GM18873 (cell line): Measurements from ENCODE around the gene ERG.

ENCODE experiments used
- ATAC-seq: cut with Tn5 transposase; IDR thresholded peaks from one replicate; pipeline ENCODE4 v1.9.1; 2021; ENCODE audit warnings: mild to moderate bottlenecking, moderate library complexity, moderate number of reproducible peaks; ENCODE audit not compliant: unreplicated experiment, low FRiP score

Gene ERG

DNA sequence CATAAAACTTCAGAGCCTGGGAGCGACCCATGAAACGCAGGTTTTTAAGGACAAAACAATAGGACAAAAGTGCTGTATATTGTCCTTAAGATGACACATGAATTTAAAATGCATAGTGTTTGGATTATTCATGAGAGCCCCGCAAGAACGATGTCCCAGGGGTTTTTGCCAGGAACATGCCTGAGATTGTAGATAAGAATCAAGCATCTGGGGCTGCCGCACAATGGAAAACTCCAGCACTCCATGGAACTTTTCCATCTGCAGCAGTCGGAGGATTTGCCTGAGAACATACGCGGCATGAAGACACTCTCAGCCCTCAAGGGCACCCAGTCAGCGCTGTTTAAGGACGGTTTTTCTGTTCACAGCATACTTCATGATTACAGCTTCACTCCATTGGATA is 5.3 kb upstream of the ERG start:
- ATAC-seq = no peak

DNA sequence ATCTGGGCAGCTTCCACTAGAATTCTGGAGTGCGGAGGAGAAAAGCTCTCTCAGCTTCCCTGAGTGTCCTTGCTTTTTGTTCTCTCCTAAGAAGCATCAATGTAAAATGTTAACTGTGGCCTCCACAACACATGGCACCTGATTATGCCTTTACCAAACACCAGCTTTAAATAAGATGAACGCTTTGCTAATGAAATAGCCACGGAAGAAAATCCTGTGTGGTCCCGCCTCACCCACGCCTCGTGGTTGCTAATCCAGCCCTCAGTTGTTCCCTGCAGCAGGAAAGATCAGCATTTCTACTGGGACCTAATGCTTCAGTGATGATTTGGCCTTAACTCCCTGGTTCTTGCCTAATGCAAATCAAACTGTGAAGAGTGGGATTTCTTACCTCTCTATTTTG is 1.8 kb upstream of the ERG start:
- ATAC-seq = no peak

DNA sequence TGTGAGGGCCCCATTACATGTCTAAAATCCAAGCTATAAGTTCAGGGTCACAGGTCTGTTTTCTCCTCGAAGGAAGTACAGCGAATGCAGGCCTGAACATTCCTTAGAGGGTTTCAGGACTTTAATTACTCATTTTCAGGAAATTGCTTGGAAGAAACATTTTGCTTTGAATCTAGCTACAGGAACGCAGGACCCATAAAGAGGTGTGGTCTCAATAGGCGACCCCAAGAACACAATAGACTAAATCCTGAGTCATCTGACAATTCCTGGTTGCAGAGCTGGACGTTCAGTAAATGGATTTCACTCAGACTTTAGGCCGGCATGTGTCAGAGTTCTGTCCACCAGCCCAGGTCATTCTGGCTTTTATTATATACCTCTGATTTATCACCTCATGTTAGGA is 1.0 kb upstream of the ERG start:
- ATAC-seq = no peak

DNA sequence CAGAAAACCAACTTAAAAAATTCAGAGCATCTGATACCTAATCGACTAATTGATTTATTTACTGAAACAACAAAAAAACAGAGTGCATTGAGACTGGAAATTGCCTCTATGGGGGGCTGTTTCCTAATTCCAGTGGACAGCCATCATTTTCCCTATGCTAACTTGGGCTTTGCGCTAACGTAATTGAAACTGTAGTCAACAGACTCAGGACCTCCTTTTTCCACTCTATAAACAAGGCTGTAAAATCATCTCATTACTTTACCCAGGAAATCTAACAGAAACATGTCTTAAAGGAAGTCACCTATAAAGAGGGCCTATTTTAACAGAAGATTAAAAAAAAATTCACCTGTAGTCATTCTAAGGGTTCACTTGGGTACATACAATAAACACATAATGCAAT is 2.1 kb downstream of the ERG start:
- no peak for ATAC-seq

DNA sequence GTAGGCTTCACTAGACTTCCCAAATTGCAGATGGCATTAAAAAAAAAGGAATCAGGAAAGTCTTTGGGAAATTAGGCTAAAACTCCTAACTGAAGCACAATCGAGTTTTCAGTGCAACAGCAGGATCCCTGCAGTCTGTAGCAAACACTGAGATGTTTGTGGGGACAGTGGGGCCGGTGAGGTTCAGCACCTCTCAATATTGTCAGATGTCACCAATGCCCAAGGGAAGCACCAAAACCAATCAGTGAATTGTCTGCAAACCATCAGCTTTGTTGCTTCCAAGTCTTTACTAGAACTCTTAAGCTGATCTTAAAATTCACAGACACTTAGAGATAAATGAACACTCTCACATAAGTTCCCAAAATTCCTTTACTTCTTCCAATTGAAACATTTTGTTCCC is 2.6 kb downstream of the ERG start:
- ATAC-seq = no peak

DNA sequence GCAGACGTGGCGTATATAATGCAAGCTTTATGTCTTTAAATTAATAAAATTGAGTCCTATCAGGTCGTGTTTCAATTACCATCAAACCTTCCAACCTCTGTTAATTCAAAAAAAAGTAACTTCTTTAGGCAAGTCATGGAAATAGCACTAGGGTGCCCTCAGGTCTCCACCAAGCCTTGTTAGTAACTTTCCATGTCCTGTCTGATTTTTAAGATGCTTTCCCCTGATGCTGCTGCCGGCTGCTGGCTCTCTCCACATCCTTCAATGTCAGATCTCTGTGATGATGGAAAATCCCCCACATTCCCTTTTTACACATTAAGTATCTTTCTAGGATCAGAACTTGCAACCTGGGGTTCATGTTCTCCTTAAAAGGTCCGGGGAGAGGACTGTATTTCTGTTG is 3.0 kb downstream of the ERG start:
- ATAC-seq = no peak

DNA sequence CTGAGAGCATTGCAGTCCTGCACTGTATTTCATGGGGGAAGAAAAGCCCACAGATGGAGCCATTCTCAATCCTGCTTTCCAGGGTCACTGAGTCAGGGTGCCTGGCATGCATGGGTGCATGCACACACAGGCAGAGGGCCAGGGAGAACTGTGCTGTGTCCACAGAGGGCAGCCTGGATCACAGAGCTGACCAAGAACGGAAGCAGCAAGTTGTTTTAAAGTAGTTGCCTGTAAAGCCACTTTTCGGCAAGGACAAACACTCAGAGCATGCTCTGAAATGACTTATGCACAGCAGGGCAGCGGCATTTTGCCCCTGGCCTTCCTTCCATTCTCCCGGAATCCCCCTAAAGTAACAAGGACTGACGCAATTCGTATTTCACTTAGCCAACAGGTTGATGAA is 3.6 kb downstream of the ERG start:
- ATAC-seq = no peak

DNA sequence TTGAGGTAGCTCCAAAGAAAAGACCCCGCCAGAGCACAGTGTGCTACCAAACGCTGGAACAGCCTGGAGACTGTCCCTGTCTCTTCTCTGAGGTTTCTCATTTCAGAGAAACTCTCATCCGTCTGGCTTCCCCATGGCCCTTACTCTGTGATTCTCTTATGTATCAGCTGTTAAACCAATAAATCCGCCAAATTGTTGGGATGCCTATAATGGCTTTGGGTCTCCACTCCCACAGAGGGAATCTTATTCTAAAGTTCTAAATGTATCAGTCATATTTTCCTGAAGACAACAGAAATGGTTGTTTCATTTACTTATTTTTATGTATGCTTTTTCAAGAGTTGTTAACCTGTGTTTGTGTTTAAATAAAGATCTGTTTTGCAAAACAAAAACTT is 4.0 kb downstream of the ERG start:
- no peak for ATAC-seq

DNA sequence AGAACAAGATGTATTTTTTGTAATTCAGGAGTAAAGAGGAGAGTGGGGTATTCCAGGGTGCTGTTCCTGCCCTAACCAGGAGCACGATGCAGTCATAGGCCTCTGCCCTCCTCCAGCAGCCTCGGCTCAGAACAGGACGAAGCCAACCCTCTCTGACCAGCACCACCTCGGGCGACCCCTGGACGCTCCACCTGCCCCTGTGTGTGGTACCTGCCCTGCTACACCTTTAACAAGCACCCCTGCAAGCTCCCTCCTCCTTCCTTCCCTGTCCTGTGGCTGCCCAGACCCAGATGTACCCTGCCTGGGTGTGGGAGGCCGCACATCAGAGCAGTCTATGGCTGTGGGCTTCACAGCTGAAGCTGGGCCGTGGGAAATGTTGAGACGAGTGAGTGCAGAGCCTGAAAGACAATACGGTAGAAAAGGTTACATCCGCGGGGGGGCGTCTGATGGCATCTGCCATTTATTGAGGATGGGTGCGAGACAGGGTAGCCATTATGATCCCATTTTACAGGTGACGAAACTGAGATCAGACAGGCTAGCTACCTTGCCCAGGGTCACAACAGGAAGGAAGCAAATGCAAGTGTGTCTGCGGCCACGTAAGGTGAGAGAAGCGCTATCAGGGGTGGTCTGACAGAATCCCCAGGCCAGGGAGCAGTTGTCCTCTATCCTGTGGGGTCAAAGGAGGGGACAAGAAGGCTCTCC is 4.6 kb downstream of the ERG start:
- ATAC-seq = no peak

DNA sequence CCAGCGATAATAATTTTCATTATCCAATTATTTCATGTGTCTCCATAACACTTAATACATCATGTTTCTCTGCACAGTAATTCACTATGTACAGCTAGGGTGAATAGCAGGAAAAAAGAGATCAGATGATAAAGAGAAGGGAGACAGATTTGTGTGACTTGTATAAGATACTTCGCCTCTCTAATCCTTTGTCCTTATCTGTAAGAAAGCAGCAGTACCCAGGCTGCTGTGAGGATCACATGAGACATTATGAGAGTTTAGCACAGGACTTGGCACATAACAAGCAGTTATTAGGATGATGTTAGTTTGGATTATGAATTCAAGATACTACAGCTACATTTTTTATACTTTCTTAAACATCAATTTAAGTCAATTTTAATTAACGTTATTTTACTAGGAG is 6.3 kb downstream of the ERG start:
- ATAC-seq = no peak

DNA sequence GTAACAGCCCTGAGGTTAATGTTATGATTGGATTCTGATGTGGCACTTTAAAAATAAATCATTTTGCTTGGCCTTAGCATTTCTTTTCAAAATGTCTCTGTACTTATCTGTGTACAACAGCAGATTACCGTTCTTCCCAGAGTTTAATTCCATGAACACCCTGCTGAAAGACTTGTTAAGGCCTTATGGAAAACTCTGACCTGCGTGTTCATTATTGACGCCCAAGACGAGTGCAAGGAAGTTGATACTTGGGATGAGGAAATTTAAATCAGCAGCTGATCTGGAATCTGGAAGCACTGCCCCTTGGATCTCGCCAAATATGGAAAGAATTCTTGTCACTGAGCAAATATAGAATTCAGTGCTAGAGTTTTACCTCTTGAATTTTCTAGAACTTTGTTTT is 6.7 kb downstream of the ERG start:
- ATAC-seq = no peak

DNA sequence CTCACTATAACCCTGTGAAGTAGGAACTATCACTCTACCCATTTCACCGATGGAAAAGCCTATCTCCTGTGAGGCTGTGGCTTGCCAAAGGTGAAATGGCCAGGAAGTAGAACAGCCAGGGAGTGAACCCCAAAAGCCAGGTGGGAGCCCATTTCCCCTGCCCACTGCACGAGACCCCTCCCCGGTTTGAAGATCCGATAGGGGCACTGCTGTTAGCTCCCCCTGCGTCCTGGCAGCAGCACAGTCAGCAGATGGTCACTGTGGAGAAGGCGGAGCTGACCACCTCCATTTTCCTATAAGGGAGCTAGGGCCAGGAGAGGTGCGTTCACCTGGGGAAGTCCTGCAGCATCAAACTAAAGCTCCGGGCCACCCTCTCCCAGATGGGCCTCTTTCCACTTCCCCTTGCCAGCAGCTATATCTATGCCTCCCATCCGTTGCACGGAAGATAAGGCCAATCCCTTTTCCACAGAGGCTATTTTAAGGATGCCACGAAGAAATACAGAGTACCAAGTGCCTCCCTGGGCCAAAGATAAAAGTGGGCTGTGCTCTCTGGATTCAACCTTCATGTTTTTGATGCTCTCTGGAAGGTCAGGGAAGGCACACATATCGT is 7.8 kb downstream of the ERG start:
- no peak for ATAC-seq

DNA sequence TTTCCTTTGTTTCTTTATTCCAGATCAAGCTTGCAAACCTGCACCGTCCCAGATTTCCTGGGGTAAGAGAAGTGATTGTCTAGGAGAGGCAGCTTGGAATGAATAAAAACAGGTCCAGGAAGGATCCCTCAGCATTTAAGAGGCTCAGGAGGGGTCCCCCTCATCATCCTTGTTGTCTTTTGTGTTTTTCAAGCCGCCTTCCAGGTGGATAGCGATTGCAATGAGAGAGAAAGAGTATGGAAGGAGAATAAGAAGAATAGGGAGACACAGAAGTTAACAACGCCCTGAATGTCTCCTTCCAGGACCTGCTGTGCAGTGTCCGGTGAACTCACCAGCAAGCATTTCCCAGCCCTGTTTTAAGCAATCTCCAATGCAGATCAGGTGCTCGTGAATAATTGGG is 8.5 kb downstream of the ERG start:
- no peak for ATAC-seq

DNA sequence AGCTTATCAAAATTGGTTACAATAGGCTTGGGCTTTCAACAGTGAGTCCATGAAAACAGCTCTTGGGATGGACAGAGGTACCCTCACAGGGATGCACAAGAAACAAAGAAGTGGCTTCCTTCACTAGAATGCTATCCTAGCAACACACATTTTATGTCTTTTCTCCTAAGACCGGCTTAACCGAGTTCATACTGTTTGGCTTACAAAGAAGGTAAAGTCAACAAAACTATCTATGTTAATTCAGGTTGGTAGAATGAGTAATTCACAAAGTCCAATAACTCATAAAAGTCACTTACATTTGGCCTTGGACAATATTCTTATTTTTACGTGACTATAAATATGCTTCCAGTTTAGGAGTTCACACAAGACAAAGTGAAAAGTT is 9.0 kb downstream of the ERG start:
- no peak for ATAC-seq

DNA sequence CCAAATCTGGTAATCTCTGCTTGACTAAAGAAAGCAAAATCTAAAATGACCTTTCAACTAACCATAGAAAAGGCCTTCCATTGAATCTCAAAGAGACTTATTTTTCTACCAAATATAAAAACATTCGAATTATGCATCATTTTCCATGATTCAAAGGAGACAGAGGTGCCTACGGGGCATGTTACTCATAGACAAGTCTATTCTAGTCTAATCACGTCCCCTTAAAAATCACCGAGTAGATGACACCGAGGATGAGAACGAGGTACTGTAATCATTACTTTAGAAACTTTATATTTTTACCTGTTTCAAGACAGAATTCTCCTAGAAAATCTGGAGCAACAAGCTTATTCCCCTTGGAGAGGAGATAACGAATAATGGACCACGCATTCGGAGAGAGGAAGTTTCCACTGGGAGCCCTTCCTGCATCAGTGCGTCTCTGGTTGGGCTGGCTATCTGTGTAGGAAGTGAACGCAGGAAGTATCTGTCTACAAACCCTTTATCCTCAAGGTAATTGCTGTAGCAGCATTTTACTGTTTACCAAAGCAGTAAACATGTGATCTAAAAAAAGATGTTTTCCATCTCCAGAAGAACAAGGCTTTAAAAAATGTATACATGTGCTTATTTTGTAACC is 9.5 kb downstream of the ERG start:
- ATAC-seq = no peak

DNA sequence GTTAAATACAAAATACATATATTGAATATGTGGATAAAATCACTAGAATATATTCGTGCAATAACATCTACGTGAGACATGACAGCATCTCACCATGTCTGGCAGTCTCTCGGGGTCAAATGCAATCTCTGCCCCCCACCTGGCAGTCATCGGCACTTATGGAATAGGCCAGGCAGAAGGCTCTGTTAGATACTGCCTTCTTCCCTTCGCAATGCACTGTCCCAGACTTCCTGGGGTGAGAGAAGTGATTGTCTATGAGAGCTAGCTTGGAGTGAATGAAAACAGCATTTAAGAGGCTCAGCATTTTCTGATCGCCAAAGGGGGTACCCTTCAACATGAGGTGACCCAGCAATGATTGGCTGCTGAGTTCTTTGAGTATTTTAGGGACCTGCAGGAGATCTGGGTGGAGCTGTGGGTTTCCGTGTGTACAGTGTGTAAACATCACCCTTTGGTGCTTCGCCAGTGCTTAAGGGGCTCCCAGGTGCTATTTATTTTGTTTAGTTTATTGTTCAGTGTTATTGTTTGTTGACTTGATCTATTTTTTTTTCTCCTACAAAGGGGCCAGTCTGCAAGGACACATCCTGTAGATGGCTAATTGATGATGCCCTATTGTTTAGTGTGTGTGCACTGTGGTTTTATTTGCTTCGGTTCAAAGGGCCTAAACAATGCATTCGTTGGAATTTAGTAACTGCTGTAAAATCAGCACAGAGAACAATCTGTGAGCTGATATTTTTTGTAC is 10.2 kb downstream of the ERG start:
- ATAC-seq = no peak

DNA sequence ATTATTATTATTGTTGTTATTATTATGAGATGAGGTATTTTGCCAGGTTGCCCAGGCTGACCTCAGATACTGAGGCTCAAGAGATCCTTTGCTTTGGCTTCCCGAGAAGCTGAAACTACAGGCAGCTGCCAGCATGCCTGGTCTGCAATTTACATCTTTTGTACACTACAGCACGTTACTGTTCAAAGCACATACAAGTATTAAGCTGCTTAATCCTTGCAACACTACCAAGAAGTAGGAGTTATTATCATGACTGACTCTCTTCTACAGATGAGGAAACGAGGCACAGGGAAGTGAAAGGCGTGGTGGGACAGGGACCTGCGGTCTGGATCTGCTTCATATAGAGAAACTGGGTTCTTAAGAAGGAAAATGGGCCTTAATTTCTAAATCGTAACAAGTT is 11.6 kb downstream of the ERG start:
- no peak for ATAC-seq

DNA sequence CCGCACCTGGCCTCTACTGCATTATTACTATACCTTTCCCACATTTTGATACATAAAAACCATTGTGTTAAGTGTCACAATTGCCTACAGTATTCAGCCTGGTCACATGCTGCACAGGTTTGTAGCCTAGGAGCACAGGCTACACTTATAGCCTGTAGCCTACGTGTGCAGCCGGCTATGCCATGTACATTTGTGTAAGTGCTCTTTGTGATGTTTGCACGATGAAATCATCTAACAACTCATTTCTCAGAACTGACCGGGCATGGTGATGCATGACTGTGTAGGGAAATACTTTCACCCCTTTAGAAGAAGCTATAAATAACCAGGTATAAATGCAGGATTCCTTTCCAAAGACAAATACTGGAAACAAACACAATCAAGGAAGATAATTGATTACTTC is 12.1 kb downstream of the ERG start:
- ATAC-seq = no peak

DNA sequence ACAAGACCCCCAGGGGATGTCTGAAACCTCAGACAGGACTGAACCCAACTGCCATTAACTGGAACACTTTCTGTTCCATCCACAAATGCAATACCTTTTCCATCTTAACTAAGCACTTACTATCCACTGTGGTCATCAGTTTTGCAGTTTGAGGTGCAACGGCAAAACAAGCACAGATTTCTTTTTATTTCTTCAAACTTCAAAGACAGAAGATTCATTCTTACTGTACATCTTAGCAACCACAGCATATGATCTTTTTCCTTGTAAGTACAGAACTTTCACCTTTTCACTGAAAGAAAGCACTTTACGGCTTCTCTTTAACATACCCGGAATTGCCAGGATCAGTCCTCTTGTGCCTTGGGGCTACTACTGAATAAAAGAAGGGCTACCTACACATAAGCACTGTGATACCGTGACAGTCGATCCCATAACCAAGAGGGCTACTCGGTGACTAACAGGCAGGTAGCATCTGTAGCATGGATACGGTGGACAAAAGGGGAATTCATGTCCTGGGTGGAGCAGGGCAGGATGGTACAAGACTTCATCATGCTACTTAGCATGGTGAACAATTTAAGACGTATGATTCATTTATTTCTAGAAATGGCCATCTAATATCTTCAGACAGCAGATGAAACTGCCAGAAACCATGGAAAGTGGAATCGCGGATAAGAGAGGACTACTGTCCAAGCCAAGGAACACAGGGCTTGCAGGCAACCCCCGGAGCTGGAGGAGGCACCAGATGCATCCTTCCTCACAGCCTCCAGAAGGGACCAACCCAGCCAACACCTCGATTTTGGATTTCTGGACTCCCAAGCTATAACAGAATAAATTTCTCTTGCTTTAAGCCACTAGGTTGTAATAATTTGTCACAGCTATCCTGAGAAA is 18.4 kb downstream of the ERG start:
- no peak for ATAC-seq

DNA sequence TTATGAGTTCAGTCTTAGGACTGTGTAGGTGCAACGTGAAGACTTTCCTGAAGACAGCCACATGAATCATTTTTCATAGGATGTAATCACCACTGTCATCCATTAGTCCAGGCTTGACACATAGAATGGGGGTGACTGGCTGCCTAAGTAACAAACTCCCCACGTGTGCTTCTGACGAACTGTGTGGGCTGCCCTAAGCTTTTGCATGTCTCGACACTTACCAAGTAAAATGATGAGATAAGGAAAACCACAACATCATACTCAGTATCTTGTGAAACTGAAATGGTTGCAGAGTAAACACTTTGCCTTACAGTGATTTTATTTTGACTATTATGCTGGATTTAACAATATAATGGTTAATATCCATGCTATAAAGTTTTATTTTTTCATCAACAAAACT is 19.5 kb downstream of the ERG start:
- no peak for ATAC-seq

DNA sequence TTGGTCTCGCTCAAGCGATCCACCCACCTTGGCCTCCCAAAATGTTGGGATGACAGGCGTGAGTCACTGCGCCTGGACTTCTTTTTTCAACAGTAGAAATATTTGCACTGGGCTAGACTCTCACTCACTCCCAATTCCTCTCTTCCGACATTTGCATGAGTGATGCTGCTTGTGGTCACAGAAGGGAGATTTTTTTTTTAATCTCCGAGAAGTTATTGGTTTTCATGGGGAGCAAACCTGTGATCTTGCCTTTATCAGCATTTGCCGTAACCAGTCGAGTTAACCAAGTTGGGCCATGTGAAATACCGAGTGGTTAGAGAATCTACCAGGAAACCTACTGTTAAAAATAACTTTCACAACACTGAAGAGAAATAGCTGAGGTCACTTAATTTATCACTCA is 21.1 kb downstream of the ERG start:
- ATAC-seq = no peak
